ENCODE data around the gene WDR74.

DNA sequence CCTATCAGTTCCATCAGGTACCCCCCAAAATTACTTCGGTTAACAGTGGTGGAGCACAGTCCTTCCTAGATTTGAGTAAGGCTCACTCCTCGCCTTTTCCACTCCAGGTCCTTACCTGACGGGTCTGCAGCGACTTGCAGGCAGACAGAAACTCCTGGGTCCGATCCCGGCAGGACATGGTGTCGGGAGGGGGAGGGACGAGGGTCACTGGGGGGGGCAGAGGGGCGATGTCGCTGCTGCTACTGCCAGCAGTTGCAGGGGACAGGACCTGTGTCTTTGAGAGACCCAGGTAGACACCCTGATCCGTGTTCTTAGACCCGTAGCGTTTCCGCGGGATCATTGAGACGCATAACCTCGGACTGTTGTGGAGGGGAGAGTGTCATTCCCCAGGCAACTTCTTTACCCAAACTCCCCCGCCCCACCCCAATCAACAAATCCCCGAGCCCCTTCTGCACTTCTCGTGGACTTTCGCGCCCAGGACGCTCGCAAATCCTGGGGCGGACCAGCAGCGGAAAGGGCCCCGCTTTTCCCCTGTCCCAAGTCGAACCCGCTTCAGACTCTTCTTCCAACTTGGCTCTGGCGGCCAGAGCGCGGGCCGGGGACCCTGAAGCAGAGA is 8.4 kb downstream of the WDR74 start:
- TF ChIP-seq, protein P1, sequence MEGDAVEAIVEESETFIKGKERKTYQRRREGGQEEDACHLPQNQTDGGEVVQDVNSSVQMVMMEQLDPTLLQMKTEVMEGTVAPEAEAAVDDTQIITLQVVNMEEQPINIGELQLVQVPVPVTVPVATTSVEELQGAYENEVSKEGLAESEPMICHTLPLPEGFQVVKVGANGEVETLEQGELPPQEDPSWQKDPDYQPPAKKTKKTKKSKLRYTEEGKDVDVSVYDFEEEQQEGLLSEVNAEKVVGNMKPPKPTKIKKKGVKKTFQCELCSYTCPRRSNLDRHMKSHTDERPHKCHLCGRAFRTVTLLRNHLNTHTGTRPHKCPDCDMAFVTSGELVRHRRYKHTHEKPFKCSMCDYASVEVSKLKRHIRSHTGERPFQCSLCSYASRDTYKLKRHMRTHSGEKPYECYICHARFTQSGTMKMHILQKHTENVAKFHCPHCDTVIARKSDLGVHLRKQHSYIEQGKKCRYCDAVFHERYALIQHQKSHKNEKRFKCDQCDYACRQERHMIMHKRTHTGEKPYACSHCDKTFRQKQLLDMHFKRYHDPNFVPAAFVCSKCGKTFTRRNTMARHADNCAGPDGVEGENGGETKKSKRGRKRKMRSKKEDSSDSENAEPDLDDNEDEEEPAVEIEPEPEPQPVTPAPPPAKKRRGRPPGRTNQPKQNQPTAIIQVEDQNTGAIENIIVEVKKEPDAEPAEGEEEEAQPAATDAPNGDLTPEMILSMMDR (IDR thresholded peaks at IDR 0.05): no peak
- TF ChIP-seq POLR2A (IDR thresholded peaks at IDR 0.05) (no peak), EP300 (IDR thresholded peaks at IDR 0.05) (no peak), POLR2AphosphoS5 (IDR thresholded peaks at IDR 0.05) (no peak)

Data from stomach (tissue), 4 donors.